GM18951 (cell line): ENCODE measurements around the gene ZNF124.
"Not testable (repeated sequence)": the region's sequence is repeated elsewhere in the genome, so short reads cannot be mapped to it uniquely, and the experiment has no call there.

Source experiments
- POLR2A ChIP-seq: IDR thresholded peaks from 4 replicates; pipeline ENCODE4 v1.6.1; 2011; ENCODE audit warnings: mild to moderate bottlenecking; ENCODE audit not compliant: insufficient read length, insufficient read depth; ENCODE audit errors: extremely low read depth
- in situ Hi-C: fragments of 300-500 bp; cut with MboI; formaldehyde crosslinking; loops from one replicate; pipeline ENCODE4 v1.12.0; 2022; ENCODE audit warnings: low sequenced_read_pairs, mixed read lengths, inconsistent platforms; ENCODE audit not compliant: unreplicated experiment

ZNF124 gene

DNA sequence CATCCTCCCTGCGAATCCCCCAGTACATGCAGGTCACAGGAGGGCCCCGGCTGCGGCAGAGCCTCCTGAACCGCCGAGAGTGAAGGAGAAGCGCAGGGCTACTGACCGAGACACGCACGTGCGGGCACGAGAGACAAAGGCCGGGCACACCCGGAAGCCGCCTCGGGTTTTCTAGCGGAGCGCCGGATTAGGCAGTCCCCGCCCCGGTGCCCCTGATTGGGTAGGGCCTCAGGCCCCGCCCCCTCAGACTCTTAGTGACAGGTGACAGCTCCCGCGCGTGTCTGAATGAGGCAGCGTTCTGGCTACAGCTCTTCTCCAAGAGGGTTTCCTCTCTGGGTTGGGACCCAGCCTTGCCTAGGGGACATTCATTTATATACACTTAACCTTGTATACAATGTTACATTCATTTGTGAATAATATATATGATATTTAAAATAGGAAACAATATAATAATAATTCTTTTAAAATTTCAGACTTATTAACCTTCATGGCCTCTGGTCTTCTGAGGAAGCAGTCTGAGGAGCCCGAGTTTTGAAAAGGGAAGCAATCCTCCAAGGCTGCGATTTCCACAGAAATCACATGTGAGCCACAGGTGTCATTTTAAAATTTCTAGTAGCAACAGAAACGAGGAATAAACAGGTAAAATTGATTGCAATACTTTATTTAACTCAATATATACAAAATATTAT, at the start of gene ZNF124:
Gene ZNF124 (minus strand): TSS at position 146 of the 689 bp plus-strand sequence. CDS start 143 bp downstream, at position 3.
- in situ Hi-C loops = not testable (repeated sequence)

GRCh38 chr1:247220280-247220679, 48.5 kb upstream of the ZNF124 start:
- in situ Hi-C loops = not testable (repeated sequence)

- TF ChIP-seq POLR2A = no peak
- in situ Hi-C loops = no loop called here
Observed at GRCh38 chr1:247218121-247218651, 46.4 kb upstream of the ZNF124 start.

GRCh38 chr1:247216261-247216660, 44.4 kb upstream of the ZNF124 start:
- no peak for TF ChIP-seq POLR2A
- in situ Hi-C loops = no loop called here

GRCh38 chr1:247212627-247213617, 41.1 kb upstream of the ZNF124 start:
- TF ChIP-seq POLR2A = no peak
- in situ Hi-C loops = no loop called here

- TF ChIP-seq POLR2A = no peak
- in situ Hi-C loops = no loop called here
Observed at GRCh38 chr1:247212012-247212411, 40.2 kb upstream of the ZNF124 start.

DNA sequence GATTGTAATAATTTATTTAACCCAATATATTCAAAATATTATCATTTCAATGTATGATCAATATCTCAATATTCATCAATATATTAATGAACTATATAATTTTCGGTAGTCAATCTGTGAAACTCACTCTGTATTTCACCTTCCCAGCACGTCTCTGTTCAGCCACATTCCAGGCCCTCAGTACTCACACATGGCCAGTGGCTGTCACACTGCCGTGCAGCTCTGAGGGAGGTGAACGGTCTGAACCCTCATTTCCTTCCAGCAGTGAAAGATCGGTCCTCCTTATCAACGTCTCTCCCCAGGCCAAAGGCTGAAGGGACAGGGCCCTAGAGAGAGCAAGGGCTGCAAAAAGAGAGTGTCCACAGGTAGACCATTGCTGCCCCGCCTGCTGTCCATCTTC, 39.5 kb upstream of the ZNF124 start:
- in situ Hi-C loops = no loop called here
- no peak for TF ChIP-seq POLR2A

DNA sequence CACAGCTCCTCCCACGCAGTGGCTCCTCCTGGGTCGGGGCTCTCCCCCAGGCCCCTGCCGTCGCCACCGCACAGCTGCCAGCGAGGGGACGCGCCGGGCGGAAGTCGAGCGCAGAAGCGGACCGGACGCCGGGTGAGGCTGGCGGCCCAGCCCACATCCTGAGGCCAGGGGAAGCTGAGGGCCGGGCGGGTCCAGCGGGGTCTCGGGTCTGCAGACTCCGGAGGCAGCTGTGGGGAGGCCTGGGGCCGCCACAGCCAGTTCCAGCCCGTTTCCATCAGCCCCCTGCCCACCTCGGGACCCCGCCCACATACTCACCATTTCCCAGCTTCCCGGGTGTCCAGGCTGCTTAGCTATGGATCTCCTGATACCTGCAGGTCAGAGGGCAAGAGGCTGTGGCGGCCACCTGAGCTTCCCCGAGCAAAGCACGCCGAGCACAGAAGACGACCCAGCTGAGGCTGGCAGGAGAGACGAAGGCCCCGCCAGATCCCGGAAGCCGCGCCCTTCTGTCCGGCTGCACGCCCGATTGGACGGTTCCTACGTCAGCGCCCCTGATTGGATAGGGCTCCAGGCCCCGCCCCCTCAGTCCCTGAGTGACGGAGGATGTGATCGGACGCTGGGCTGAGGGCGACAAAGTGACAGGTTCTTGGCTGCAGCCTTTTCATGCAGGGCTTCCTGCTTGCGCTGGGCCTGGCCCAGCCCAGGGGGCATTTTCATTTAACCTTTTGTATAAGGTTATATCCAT, 38.7 kb upstream of the ZNF124 start:
- in situ Hi-C loops = no loop called here
- peak; percentile 90 for TF ChIP-seq POLR2A

GRCh38 chr1:247210062-247210375, 38.2 kb upstream of the ZNF124 start:
- in situ Hi-C loops = no loop called here

DNA sequence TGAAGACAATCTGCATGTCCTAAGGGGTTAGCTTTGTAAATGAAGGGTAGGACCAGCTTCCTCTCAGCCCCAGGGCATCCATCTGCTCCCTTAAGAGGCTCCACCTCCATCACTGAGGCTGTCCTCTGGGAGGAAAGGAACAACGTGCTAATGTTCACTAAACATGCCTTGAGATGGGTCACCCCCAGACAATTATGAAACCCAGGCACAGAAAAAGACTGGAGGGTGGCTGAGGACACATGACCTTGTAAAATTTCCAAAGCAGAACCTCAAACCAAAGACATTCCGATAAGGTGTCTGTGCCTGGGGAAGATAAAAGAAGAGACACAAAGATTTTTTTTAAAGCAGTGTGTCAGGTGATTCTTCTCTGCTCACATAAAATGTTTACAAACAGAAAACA, 37.6 kb upstream of the ZNF124 start:
- in situ Hi-C loops = no loop called here
- TF ChIP-seq POLR2A = no peak

More at GRCh38 chr1:247210062-247210375, 38.2 kb upstream of the ZNF124 start:
- TF ChIP-seq POLR2A = no peak

GRCh38 chr1:247204177-247204647, 32.4 kb upstream of the ZNF124 start:
- in situ Hi-C loops = no loop called here
- no peak for TF ChIP-seq POLR2A

- in situ Hi-C loops = no loop called here
Observed at GRCh38 chr1:247198781-247199180, 27.0 kb upstream of the ZNF124 start.

GRCh38 chr1:247193958-247194357, 22.1 kb upstream of the ZNF124 start:
- TF ChIP-seq POLR2A = no peak
- in situ Hi-C loops = no loop called here

More at GRCh38 chr1:247198781-247199180, 27.0 kb upstream of the ZNF124 start:
- no peak for TF ChIP-seq POLR2A
